Astrocyte (in vitro differentiated cells and primary cell): ENCODE data around the gene NT5DC3. TPM values are rescaled to one million over a fixed set of nuclear protein-coding genes. Genes with fewer than 3 reads are reported as not detected.

ENCODE experiments used
- DNase-seq: peaks from one replicate; pipeline ENCODE4 v3.0.0-alpha.2; 2010; ENCODE audit warnings: low read depth
- FAIRE-seq: peaks from 2 replicates; lab custom pipeline; 2011; peaks lifted over from hg19 to GRCh38; lab: Jason Lieb, UNC
- H2AFZ ChIP-seq: 2 replicates; pipeline ENCODE4 v1.6.0; 2012; ENCODE audit warnings: low read depth, low read length, inconsistent platforms
- H3K27ac ChIP-seq: 2 replicates; pipeline ENCODE4 v1.5.1; 2011; ENCODE audit warnings: low read depth, low read length, inconsistent platforms
- H3K27me3 ChIP-seq: 2 replicates; pipeline ENCODE4 v1.6.0; 2011; ENCODE audit warnings: low read length, inconsistent platforms; ENCODE audit not compliant: insufficient read depth
- H3K36me3 ChIP-seq: 2 replicates; pipeline ENCODE4 v1.5.1; 2011; ENCODE audit warnings: low read length, inconsistent platforms; ENCODE audit not compliant: insufficient read depth
- H3K4me1 ChIP-seq: 2 replicates; pipeline ENCODE4 v1.5.1; 2011; ENCODE audit warnings: low read length, inconsistent platforms; ENCODE audit not compliant: insufficient read depth
- H3K4me2 ChIP-seq: 2 replicates; pipeline ENCODE4 v1.6.0; 2012; ENCODE audit warnings: low read length, inconsistent platforms
- H3K4me3 ChIP-seq: 2 replicates; pipeline ENCODE4 v1.5.1; 2011; ENCODE audit warnings: low read depth, mild to moderate bottlenecking, low read length, inconsistent platforms; ENCODE audit not compliant: insufficient read depth
- H3K79me2 ChIP-seq: 2 replicates; pipeline ENCODE4 v1.6.0; 2012; ENCODE audit warnings: mild to moderate bottlenecking, low read length, inconsistent platforms; ENCODE audit not compliant: insufficient read depth
- H3K9ac ChIP-seq: 2 replicates; pipeline ENCODE4 v1.6.0; 2012; ENCODE audit warnings: mild to moderate bottlenecking, low read length, inconsistent platforms
- H3K9me3 ChIP-seq: 2 replicates; pipeline ENCODE4 v1.5.1; 2012; ENCODE audit warnings: low read depth, mild to moderate bottlenecking, low read length, inconsistent platforms; ENCODE audit not compliant: insufficient read depth
- H4K20me1 ChIP-seq: 2 replicates; pipeline ENCODE4 v1.6.0; 2012; ENCODE audit warnings: low read length, inconsistent platforms; ENCODE audit not compliant: insufficient read depth
- H3K27ac Mint-ChIP-seq: one replicate; pipeline ENCODE4 v1.8.0; 2021; ENCODE audit warnings: mild to moderate bottlenecking, mixed read lengths; ENCODE audit not compliant: unreplicated experiment
- H3K27me3 Mint-ChIP-seq: one replicate; pipeline ENCODE4 v1.8.0; 2021; ENCODE audit warnings: low read depth, mixed read lengths; ENCODE audit not compliant: unreplicated experiment
- H3K36me3 Mint-ChIP-seq: one replicate; pipeline ENCODE4 v1.8.0; 2021; ENCODE audit warnings: low read depth, mixed read lengths; ENCODE audit not compliant: unreplicated experiment
- H3K4me1 Mint-ChIP-seq: one replicate; pipeline ENCODE4 v1.8.0; 2021; ENCODE audit warnings: low read depth, mixed read lengths; ENCODE audit not compliant: unreplicated experiment
- H3K4me3 Mint-ChIP-seq: one replicate; pipeline ENCODE4 v1.8.0; 2021; ENCODE audit warnings: mild to moderate bottlenecking, moderate library complexity, mixed read lengths; ENCODE audit not compliant: unreplicated experiment
- H3K9me3 Mint-ChIP-seq: one replicate; pipeline ENCODE4 v1.8.0; 2021; ENCODE audit warnings: mild to moderate bottlenecking, mixed read lengths; ENCODE audit not compliant: unreplicated experiment
- EZH2 ChIP-seq: IDR thresholded peaks from 2 replicates; pipeline ENCODE4 v1.6.1; 2012; ENCODE audit warnings: mild to moderate bottlenecking, low read length, inconsistent platforms; ENCODE audit not compliant: insufficient read depth
- total RNA-seq: library from RNA; stranded (reverse); gene quantifications from 2 replicates; pipeline ENCODE4 v1.2.1, GENCODE V29; 2021
- TF ChIP-seq, protein P1 (sequence below): IDR thresholded peaks from 2 replicates; pipeline ENCODE4 v1.5.1; 2011; ENCODE audit warnings: low read depth, mild to moderate bottlenecking, inconsistent platforms, low read length, moderate library complexity; ENCODE audit not compliant: insufficient read depth

Gene NT5DC3
- total RNA-seq, 1 donor from 2014 or later = 13.6 TPM

DNA sequence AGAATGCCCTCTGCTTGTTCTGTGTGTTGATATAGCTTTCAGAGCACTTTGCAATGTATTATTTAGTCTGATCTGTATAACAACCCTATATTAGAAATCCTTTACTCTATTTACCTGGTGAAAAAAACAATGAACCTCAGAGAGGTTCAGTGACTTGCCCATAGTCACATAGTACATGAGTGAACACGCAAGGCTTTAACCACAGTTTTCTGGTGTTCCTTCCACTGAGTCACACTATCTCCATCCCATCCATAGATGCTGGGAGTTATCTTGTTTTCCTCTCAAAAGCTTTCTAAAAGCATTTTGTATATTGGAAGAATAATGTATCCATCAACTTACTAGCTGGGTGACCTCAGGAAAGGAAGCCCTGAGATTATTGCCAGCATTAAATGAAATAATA, 104.5 kb downstream of the NT5DC3 start:
- no peak for FAIRE-seq
- no peak overlapping the region for H3K27ac Mint-ChIP-seq
- no peaks in the 10 kb centered on the region for H3K4me1 Mint-ChIP-seq
- no peaks in the 10 kb centered on the region for H3K36me3 ChIP-seq
- no peaks in the 10 kb centered on the region for H3K4me1 ChIP-seq
- peaks cover 3% of the 10 kb centered on the region for H3K27me3 ChIP-seq
- H3K27ac ChIP-seq = no peak overlapping the region
- no peaks in the 10 kb centered on the region for H3K79me2 ChIP-seq
- no peak overlapping the region for H3K4me3 ChIP-seq
- TF ChIP-seq, protein P1, sequence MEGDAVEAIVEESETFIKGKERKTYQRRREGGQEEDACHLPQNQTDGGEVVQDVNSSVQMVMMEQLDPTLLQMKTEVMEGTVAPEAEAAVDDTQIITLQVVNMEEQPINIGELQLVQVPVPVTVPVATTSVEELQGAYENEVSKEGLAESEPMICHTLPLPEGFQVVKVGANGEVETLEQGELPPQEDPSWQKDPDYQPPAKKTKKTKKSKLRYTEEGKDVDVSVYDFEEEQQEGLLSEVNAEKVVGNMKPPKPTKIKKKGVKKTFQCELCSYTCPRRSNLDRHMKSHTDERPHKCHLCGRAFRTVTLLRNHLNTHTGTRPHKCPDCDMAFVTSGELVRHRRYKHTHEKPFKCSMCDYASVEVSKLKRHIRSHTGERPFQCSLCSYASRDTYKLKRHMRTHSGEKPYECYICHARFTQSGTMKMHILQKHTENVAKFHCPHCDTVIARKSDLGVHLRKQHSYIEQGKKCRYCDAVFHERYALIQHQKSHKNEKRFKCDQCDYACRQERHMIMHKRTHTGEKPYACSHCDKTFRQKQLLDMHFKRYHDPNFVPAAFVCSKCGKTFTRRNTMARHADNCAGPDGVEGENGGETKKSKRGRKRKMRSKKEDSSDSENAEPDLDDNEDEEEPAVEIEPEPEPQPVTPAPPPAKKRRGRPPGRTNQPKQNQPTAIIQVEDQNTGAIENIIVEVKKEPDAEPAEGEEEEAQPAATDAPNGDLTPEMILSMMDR = no peak
- TF ChIP-seq EZH2 = no peak
- no peak for DNase-seq
- peaks cover 2% of the 10 kb centered on the region for H3K36me3 Mint-ChIP-seq
- no peak overlapping the region for H3K4me2 ChIP-seq
- H2AFZ ChIP-seq = no peak overlapping the region
- H3K4me3 Mint-ChIP-seq = no peak overlapping the region
- H3K27me3 Mint-ChIP-seq = peaks cover 28% of the 10 kb centered on the region
- no peaks in the 10 kb centered on the region for H3K9me3 ChIP-seq
- H3K9me3 Mint-ChIP-seq = peaks cover 6% of the 10 kb centered on the region
- H4K20me1 ChIP-seq = no peaks in the 10 kb centered on the region
- no peak overlapping the region for H3K9ac ChIP-seq

DNA sequence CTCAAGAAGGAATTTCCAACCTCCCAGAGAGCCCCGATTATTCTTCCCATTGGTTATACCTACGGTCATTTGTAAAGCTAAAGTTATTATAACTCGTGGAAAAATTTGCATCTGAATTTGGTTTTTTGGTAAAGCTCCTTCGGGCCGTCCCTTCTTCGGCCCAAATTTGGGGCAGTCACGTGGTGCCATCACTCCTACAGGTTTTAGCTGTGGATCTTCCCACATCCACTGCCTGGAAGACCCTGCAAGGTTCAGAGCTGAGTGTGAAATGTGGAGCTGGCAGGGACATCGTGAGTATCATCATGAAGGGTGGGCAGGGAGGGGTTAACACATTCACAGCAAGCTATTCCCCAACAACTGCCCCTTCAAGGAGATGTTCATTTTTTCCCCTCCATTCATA, 105.7 kb downstream of the NT5DC3 start:
- Histone ChIP-seq H3K9ac (no peak overlapping the region), H3K36me3 (no peaks in the 10 kb centered on the region), H3K27me3 (peaks cover 3% of the 10 kb centered on the region), H3K4me2 (no peak overlapping the region), H3K4me3 (no peak overlapping the region), H3K9me3 (no peaks in the 10 kb centered on the region), H2AFZ (no peak overlapping the region), H3K79me2 (no peaks in the 10 kb centered on the region), H3K27ac (no peak overlapping the region), H4K20me1 (no peaks in the 10 kb centered on the region), H3K4me1 (no peaks in the 10 kb centered on the region)
- no peak for TF ChIP-seq EZH2
- TF ChIP-seq, protein P1 = no peak
- H3K9me3 Mint-ChIP-seq = peaks cover 8% of the 10 kb centered on the region
- peaks cover 28% of the 10 kb centered on the region for H3K27me3 Mint-ChIP-seq
- FAIRE-seq = no peak
- no peak overlapping the region for H3K27ac Mint-ChIP-seq
- no peak overlapping the region for H3K4me3 Mint-ChIP-seq
- no peak for DNase-seq
- H3K36me3 Mint-ChIP-seq = peaks cover 2% of the 10 kb centered on the region
- H3K4me1 Mint-ChIP-seq = no peaks in the 10 kb centered on the region

DNA sequence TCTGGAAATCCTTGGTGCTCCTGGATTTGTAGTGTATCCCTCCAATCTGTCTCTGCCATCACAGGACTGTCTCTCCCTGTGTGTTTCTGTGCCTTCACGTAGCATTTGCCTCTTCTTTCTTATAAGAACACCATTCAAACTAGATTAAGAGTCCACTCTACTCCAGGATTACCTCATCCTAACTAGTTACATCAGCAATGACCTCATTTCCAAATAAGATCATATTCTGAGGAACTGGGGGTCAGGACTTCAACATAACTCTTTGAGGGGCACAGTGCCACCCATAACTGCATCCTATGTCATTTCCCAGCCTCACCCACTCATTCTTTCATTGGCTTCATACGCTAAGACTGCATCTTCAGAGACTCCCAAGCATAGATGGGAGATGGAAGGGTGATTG, 106.2 kb downstream of the NT5DC3 start:
- Mint-ChIP-seq H3K9me3 (peaks cover 8% of the 10 kb centered on the region), H3K4me1 (no peaks in the 10 kb centered on the region), H3K4me3 (no peak overlapping the region), H3K27me3 (peaks cover 26% of the 10 kb centered on the region), H3K36me3 (peaks cover 2% of the 10 kb centered on the region), H3K27ac (no peak overlapping the region)
- no peak overlapping the region for H3K9ac ChIP-seq
- H3K4me1 ChIP-seq = no peaks in the 10 kb centered on the region
- FAIRE-seq (no peak), DNase-seq (no peak)
- TF ChIP-seq, protein P1 = no peak
- TF ChIP-seq EZH2 = no peak
- no peaks in the 10 kb centered on the region for H3K36me3 ChIP-seq
- H4K20me1 ChIP-seq = no peaks in the 10 kb centered on the region
- H3K4me2 ChIP-seq = no peak overlapping the region
- no peak overlapping the region for H2AFZ ChIP-seq
- no peaks in the 10 kb centered on the region for H3K79me2 ChIP-seq
- H3K4me3 ChIP-seq = no peak overlapping the region
- no peaks in the 10 kb centered on the region for H3K9me3 ChIP-seq
- peaks cover 3% of the 10 kb centered on the region for H3K27me3 ChIP-seq
- no peak overlapping the region for H3K27ac ChIP-seq
